Measurements from ENCODE around the gene POU2AF1. TPM values are rescaled to one million over a fixed set of nuclear protein-coding genes. Genes with fewer than 3 reads are reported as not detected.

POU2AF1 gene
- total RNA-seq, 4 donors from 2014 or later = 0.87 TPM; not detected in 3

DNA sequence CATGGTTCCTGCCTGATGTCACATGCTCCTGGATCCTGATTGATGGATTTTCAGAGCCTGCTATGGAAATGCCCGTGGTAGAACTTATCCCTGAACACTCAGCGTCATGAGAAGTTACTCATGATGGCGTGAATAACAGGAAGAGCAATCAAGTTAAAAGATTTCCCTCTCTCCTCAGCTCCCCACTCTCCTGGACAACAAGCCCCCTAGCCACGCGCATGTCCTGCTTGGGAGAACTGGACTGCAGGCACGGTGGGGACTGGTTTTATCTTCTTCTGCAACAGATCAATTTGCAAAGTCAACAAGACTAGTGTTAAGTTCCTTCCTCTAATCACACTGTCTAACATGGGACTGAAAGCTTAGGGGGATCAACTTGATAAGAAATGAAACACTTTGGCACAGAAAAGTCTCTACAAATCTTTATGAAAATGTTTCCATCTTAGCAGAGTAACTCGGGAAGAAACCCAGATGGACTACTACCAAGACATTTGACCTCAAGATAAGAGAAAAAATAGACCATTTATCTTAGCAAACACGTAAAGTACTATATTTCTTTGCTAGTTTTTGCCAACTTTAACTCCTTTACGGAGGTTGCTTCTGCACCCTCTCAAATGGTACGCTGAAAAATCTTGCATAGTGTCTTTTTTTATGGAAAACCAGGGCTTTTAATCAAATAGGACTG, 27.6 kb downstream of the POU2AF1 start:
- no peak for TF ChIP-seq EP300 (IDR thresholded peaks at IDR 0.05)
- TF ChIP-seq, protein P1, sequence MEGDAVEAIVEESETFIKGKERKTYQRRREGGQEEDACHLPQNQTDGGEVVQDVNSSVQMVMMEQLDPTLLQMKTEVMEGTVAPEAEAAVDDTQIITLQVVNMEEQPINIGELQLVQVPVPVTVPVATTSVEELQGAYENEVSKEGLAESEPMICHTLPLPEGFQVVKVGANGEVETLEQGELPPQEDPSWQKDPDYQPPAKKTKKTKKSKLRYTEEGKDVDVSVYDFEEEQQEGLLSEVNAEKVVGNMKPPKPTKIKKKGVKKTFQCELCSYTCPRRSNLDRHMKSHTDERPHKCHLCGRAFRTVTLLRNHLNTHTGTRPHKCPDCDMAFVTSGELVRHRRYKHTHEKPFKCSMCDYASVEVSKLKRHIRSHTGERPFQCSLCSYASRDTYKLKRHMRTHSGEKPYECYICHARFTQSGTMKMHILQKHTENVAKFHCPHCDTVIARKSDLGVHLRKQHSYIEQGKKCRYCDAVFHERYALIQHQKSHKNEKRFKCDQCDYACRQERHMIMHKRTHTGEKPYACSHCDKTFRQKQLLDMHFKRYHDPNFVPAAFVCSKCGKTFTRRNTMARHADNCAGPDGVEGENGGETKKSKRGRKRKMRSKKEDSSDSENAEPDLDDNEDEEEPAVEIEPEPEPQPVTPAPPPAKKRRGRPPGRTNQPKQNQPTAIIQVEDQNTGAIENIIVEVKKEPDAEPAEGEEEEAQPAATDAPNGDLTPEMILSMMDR (IDR thresholded peaks at IDR 0.05) = no peak
- TF ChIP-seq POLR2A (IDR thresholded peaks at IDR 0.05) = no peak
- H3K36me3 ChIP-seq = no peaks in the 10 kb centered on the region
- no peaks in the 10 kb centered on the region for H3K9me3 ChIP-seq
- peaks cover 0 to 10% (median 0%) of the 10 kb centered on the region in 4 donors for H3K4me1 ChIP-seq
- WGBS, 2 donors = 74 to 76% methylated on average over 10 of the region's 10 CpGs
- no peak overlapping the region for H3K27ac ChIP-seq
- H3K27me3 ChIP-seq = no peaks in the 10 kb centered on the region
- no peak overlapping the region for H3K4me3 ChIP-seq
- DNase-seq (ENCODE audit: low spot score in 2 of 2) = no peak

DNA sequence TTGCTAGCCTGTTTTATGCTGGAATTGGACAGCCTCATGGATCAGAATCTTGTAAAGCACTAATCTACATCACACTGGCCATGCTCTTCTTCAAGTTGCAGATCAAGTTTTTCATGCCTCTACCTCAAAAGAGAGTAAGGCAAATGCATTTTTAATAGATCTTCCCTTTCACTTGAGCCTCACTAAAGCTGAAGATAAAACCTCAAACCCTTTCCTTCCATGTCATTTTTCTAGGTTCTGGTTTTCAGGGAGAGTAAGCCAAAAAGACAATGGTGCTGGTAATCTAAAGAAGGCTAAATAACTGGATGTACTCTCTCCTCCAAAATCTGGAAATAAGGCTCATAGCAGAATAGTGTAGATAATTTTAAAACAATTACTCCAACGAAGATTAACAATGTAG, 28.3 kb downstream of the POU2AF1 start:
- Histone ChIP-seq H3K9me3 (no peaks in the 10 kb centered on the region), H3K36me3 (no peaks in the 10 kb centered on the region), H3K27me3 (no peaks in the 10 kb centered on the region), H3K27ac (no peak overlapping the region), H3K4me3 (no peak overlapping the region), H3K4me1 (peaks cover 0 to 10% (median 0%) of the 10 kb centered on the region in 4 donors)
- no peak for DNase-seq (ENCODE audit: low spot score in 2 of 2)
- WGBS, 2 donors = 68 to 75% methylated on average over 1 of the region's 1 CpG
- TF ChIP-seq EP300 (IDR thresholded peaks at IDR 0.05) (no peak), POLR2A (IDR thresholded peaks at IDR 0.05) (no peak)
- TF ChIP-seq, protein P1 (IDR thresholded peaks at IDR 0.05) = no peak

DNA sequence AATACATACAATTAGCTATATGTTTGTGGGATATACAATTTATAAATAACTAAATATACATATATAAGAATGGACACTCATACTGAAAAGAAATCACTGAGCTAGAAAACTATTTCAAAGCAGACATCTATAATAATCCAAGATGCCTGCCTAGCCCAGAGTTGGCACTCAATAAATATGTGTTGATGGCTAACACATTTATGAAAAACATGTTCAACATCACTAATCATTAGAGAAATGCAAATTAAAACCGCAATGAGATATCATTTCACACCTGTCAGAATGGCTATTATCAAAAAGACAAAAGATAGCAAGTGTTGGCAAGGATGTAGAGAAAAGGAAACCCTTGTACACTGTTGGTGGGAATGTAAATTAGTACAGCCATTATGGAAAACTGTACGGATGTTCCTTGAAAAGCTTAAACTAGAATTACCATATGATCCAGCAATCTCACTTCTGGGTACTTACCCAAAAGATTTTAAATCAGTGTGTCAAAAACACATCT, 29.8 kb downstream of the POU2AF1 start:
- Histone ChIP-seq H3K4me3 (no peak overlapping the region), H3K27ac (no peak overlapping the region), H3K27me3 (no peaks in the 10 kb centered on the region), H3K9me3 (no peaks in the 10 kb centered on the region), H3K36me3 (no peaks in the 10 kb centered on the region), H3K4me1 (peaks cover 0 to 10% (median 0%) of the 10 kb centered on the region in 4 donors)
- no peak for DNase-seq (ENCODE audit: low spot score in 2 of 2)
- no peak for TF ChIP-seq POLR2A (IDR thresholded peaks at IDR 0.05)
- TF ChIP-seq EP300 (IDR thresholded peaks at IDR 0.05) = no peak
- TF ChIP-seq, protein P1 (IDR thresholded peaks at IDR 0.05) = no peak
- WGBS, 2 donors = 58 to 88% methylated on average over 2 of the region's 2 CpGs

DNA sequence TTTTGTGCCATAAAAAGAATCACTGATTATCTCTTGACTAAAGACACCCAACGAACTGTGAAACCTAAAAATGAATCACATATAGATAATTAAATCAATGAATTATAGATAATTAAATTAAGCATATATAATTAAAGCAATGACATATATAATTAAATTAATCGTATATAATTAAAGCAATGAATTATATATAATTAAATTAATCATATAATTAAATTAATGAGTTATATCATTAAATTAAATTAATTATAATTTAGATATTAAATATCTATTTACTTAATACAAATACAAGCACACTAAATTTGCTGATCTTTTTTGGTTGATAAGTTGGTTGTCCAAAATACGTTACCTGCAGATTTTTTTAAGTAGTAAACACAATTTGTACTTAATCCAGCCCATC, 30.9 kb downstream of the POU2AF1 start:
- no peak for TF ChIP-seq EP300 (IDR thresholded peaks at IDR 0.05)
- TF ChIP-seq POLR2A (IDR thresholded peaks at IDR 0.05) = no peak
- TF ChIP-seq, protein P1 (IDR thresholded peaks at IDR 0.05) = no peak
- H3K27ac ChIP-seq = peak overlapping the region in 1 of 4 donors; percentile 38
- 72 to 90% methylated on average over 3 of the region's 3 CpGs for WGBS, 2 donors

DNA sequence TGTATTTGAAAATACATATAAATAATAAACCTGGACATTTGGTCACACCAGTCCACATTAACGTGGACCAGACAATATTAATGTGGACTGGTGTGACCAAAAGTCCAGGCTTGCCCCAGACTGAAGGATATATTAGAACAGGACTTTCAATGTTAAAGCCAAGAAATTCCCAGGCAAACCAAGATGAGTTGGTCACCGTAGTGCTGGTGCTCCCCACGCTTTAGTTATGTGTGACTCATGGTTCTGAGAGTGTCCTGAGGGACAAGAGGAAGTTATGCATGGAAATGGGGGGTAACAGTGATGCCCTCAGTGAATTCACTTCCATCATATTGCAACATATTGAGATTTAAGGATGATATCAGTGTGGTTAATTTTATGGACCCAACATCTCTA, 31.4 kb downstream of the POU2AF1 start:
- H3K27me3 ChIP-seq = no peaks in the 10 kb centered on the region
- H3K4me3 ChIP-seq = no peak overlapping the region
- 75 to 77% methylated on average over 3 of the region's 3 CpGs for WGBS, 2 donors
- no peaks in the 10 kb centered on the region for H3K36me3 ChIP-seq
- peak overlapping the region in 1 of 4 donors; percentile 38 for H3K27ac ChIP-seq
- H3K9me3 ChIP-seq = no peaks in the 10 kb centered on the region
- peaks cover 0 to 10% (median 0%) of the 10 kb centered on the region in 4 donors for H3K4me1 ChIP-seq
- no peak for TF ChIP-seq POLR2A (IDR thresholded peaks at IDR 0.05)
- TF ChIP-seq, protein P1 (IDR thresholded peaks at IDR 0.05) = no peak
- TF ChIP-seq EP300 (IDR thresholded peaks at IDR 0.05) = no peak
- DNase-seq (ENCODE audit: low spot score in 2 of 2) = no peak

More for the DNA sequence above, 30.9 kb downstream of the POU2AF1 start:
- Histone ChIP-seq H3K36me3 (no peaks in the 10 kb centered on the region), H3K4me3 (no peak overlapping the region), H3K4me1 (peaks cover 0 to 10% (median 0%) of the 10 kb centered on the region in 4 donors), H3K9me3 (no peaks in the 10 kb centered on the region), H3K27me3 (no peaks in the 10 kb centered on the region)
- no peak for DNase-seq (ENCODE audit: low spot score in 2 of 2)

All from tibial nerve (tissue), 4 donors.